ENCODE measurements around the gene PADI3.

- TF ChIP-seq CTCF (conservative IDR thresholded peaks at IDR 0.05; ENCODE audit: low read depth in 2 of 2): no peak
- no peak for TF ChIP-seq EZH2 (IDR thresholded peaks at IDR 0.05; ENCODE audit: low read depth, unreplicated experiment)
- no peak for TF ChIP-seq CREB1 (CRISPR knock-in tag; IDR thresholded peaks at IDR 0.05; ENCODE audit: low read depth)
- no peak for TF ChIP-seq ETS1 (IDR thresholded peaks at IDR 0.05)
- TF ChIP-seq POLR2AphosphoS5 (IDR thresholded peaks at IDR 0.05; ENCODE audit: low read depth): no peak
- TF ChIP-seq, protein P1, sequence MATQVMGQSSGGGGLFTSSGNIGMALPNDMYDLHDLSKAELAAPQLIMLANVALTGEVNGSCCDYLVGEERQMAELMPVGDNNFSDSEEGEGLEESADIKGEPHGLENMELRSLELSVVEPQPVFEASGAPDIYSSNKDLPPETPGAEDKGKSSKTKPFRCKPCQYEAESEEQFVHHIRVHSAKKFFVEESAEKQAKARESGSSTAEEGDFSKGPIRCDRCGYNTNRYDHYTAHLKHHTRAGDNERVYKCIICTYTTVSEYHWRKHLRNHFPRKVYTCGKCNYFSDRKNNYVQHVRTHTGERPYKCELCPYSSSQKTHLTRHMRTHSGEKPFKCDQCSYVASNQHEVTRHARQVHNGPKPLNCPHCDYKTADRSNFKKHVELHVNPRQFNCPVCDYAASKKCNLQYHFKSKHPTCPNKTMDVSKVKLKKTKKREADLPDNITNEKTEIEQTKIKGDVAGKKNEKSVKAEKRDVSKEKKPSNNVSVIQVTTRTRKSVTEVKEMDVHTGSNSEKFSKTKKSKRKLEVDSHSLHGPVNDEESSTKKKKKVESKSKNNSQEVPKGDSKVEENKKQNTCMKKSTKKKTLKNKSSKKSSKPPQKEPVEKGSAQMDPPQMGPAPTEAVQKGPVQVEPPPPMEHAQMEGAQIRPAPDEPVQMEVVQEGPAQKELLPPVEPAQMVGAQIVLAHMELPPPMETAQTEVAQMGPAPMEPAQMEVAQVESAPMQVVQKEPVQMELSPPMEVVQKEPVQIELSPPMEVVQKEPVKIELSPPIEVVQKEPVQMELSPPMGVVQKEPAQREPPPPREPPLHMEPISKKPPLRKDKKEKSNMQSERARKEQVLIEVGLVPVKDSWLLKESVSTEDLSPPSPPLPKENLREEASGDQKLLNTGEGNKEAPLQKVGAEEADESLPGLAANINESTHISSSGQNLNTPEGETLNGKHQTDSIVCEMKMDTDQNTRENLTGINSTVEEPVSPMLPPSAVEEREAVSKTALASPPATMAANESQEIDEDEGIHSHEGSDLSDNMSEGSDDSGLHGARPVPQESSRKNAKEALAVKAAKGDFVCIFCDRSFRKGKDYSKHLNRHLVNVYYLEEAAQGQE (IDR thresholded peaks at IDR 0.05; ENCODE audit: unreplicated experiment): no peak
- TF ChIP-seq EZH2phosphoT487 (IDR thresholded peaks at IDR 0.05; ENCODE audit: unreplicated experiment): no peak
- no peak for TF ChIP-seq STAT1 (IDR thresholded peaks at IDR 0.05; ENCODE audit: unreplicated experiment)
These were observed 33.4 kb upstream of the PADI3 start for GRCh38 chr1:17215545-17215890.

All from GM23338 (cell line).